T1000 (cell line): ENCODE results near the gene DYRK3.

ENCODE experiments used
- DNase-seq: peaks from one replicate; lab custom pipeline; 2025; ENCODE audit warnings: mixed read lengths; lab: John Stamatoyannopoulos, UW

DYRK3 gene

GRCh38 chr1:206684003-206684402 is 48.7 kb downstream of the DYRK3 start:
- no peak for DNase-seq

- DNase-seq = peak; percentile 70
Measured at GRCh38 chr1:206684478-206685333, 49.4 kb downstream of the DYRK3 start, which contains the start of gene MAPKAPK2. Gene MAPKAPK2, plus strand, starts transcription at chr1:206684905. Its CDS starts 325 bp downstream, at chr1:206685230.

DNA sequence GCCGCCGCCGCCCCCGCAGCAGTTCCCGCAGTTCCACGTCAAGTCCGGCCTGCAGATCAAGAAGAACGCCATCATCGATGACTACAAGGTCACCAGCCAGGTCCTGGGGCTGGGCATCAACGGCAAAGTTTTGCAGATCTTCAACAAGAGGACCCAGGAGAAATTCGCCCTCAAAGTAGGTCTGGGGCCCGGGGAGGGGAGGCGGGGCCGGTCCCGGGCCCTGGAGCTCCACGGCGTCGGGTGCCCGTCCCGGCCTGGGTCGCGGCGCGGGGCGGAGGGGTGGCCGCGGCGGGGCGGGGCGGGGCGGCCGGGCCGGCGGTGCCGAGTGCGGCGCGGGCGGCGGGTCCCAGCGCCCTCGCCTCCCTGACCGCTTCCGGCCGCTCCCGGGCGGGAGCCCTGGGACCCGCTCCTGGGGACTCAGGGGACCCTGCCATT is 50.0 kb downstream of the DYRK3 start:
- DNase-seq = no peak

DNA sequence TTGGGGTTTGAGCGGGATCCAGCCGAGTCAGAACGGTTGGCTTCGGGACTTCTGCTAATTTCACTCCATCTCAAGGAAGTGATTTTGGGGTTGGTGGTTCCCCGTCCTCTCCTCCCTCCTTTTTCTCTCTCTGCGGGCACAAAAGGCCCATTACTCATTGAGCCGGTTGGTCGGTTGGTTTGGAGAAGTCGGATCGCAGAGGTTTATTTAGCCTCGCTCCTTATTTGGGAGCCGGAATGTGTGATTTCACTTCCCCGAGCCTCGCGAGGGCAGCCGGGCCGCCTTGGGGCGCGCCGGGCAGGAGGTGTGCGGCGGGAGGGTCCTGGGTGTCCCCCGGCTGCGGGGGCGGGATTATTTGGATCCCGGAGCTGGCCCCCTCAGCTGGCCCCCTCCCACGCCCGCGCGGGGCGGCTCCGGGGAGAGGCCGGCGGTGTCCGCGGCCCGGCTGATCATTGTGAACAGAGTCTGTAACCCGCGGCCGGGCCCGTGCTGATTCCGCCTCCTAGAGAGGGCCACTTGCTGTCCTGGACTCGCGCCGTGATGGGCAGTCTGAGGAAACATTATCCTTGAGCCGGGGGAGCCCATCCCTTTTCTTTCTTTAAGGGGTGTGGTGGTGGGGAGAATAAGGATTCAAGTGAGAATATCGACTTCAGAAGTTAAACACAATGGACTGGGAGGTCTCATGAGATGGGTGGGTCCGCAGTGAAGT is 50.6 kb downstream of the DYRK3 start:
- no peak for DNase-seq

DNA sequence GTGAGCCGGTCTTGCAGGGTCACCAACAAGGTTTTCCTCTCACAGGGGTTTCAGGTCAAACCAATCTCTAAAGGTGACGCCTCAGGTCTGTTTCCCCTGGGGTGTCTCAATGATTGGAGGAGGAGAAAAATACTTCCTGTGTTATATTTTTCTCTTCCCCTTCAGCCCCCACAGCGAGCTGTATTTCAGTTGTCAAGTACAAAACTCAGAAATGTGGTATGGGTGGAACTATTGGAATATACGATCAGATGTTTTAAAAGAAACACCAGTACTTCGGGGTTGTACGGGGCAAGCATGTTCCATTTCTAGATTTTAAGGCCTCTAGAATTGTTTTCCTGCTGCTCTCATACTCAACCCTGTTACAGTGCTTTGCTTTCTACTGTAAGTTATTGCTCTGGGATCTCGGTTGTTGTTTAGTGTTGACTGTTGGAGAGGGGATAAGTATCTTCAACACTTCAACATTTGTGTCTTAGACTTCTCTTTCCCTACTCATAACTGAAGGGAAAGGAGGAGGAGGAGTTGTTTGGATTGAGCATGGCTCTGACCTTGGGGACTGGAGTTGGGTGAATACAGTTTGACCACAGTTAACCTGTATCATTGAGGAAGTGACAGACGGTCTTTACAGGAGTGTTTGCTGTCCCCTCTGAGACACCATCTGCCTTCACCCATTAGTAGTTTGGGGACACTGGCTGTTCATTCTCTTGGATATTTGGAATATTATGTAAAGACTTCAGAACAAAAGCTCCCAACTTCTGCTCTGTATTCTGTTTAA is 51.3 kb downstream of the DYRK3 start:
- DNase-seq = no peak

DNA sequence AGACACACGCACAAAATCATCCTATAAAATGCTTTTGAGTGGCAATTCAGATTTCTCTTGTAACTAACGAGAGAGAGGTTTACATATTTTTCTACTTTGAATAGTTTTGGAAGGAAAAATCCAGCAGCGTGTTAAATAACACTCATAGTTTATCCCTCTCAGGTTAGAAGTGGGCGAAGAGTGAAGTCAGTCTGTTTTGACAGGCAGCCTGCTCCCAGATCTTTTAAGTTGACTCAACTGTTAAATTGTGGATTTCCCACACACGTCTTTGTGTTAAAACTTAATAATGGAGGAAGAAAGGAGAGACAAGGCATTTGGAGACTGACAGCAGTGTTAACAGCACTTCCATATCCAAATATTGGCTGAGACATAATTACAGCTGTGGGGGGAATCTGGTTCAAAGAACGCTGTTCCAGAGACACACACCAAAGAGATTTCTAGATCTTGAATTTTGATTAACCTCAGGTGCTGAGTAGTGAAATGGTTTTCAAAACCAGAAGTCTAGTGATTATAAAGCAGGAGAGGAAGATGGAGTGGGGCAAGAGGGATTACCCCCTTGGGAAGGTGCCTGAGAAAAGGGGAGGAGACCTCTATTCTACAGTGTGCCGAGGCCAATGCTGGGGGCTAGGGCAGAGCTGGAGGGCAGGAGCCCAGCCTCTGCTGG is 52.0 kb downstream of the DYRK3 start:
- no peak for DNase-seq

- DNase-seq = no peak
Measured at GRCh38 chr1:206687915-206688442, 52.6 kb downstream of the DYRK3 start.

- DNase-seq = no peak
Measured at GRCh38 chr1:206690516-206690915, 55.2 kb downstream of the DYRK3 start.

GRCh38 chr1:206691604-206692003 is 56.3 kb downstream of the DYRK3 start:
- DNase-seq = no peak

GRCh38 chr1:206693029-206693428 is 57.7 kb downstream of the DYRK3 start:
- no peak for DNase-seq

- DNase-seq = no peak
Measured at GRCh38 chr1:206693592-206693991, 58.3 kb downstream of the DYRK3 start.

- DNase-seq = no peak
Measured at GRCh38 chr1:206694171-206695124, 59.1 kb downstream of the DYRK3 start.

DNA sequence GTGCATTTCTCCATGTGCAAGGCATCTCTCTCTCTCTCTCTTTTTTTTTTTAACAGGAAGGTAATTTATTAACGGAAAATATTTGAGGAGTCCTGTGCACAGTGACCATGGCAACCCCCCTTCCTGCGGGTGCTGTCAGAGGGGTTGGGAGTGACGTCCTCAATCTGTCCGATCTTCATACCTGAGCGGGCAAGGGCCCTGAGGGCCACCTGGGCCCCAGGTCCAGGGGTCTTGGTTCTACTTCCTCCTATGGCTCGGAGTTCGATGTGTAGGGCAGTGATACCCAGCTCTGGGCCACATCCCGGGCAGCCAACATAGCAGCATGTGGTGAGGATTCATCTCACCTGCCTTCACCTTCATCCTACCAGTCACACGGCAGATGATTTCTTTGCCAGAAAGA is 60.4 kb downstream of the DYRK3 start:
- DNase-seq = no peak

- no peak for DNase-seq
Measured at GRCh38 chr1:206696812-206697585, 61.7 kb downstream of the DYRK3 start.

GRCh38 chr1:206698011-206698410 is 62.7 kb downstream of the DYRK3 start:
- DNase-seq = no peak
